ENCODE data around the gene OR1E1.
"Not testable (repeated sequence)": the region's sequence is repeated elsewhere in the genome, so short reads cannot be mapped to it uniquely, and the experiment has no call there.

OR1E1 gene, protein sequence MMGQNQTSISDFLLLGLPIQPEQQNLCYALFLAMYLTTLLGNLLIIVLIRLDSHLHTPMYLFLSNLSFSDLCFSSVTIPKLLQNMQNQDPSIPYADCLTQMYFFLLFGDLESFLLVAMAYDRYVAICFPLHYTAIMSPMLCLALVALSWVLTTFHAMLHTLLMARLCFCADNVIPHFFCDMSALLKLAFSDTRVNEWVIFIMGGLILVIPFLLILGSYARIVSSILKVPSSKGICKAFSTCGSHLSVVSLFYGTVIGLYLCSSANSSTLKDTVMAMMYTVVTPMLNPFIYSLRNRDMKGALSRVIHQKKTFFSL

DNA sequence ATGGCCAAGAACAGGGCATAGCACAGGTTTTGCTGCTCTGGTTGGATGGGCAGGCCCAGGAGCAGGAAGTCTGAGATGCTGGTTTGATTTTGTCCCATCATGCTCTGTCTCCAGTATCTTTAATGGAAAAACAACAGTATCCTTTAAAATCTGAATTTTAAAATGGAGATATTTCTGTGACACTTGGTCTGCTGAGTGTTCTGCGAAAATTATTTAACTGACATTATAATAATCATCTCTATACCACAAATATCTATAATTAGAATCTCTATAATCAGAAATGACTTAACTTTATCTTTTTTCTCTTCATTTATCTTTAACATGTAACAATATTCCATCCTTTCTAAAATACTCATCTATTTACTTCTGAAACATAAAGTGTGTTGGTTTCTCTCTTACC, at the start of gene OR1E1:
OR1E1 (minus strand) TSS at position 101 of the 400 bp plus-strand sequence; CDS start at position 101, 0 bp downstream.
- no peak for DNase-seq (ENCODE audit: low read depth in 2 of 2)

DNA sequence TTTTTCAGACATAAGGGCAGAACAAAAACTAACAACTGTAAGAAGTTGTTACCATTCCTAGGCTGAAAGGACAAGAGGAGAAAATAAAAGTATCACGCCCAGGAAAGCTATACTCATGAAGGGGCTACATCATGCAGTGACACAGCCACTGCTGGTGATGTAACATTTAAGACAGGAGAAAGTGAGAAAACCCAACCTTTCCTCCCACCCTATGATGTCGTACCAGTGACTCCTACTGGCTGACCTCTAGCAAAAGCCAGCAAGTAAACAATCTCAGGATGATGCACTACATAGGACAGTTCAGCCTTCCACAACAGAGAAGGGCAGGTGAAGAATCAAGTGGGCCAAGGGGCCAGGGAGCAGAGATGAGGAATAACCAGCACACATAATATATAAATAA, 49.4 kb upstream of the OR1E1 start:
- DNase-seq (ENCODE audit: low read depth in 2 of 2), result no peak

DNA sequence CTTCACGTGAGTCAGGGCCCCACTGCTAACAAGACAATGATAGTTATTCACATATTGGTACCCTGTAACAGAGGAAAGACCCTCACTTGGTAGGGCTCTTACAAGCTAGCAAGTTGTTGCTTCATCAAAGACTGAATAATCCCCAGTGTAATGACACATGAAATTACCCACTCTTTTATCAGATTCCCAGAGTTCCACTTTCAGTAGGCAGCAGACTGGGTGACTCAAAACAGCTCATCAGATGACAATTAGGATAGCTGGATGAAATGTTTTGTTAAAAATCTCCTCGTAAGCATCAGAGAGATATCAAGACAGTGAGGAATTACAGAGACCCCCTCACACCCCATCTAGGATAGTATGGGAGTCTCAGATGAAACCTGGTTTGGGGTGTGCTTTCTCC, 42.2 kb upstream of the OR1E1 start:
- DNase-seq (ENCODE audit: low read depth in 2 of 2), result no peak

DNA sequence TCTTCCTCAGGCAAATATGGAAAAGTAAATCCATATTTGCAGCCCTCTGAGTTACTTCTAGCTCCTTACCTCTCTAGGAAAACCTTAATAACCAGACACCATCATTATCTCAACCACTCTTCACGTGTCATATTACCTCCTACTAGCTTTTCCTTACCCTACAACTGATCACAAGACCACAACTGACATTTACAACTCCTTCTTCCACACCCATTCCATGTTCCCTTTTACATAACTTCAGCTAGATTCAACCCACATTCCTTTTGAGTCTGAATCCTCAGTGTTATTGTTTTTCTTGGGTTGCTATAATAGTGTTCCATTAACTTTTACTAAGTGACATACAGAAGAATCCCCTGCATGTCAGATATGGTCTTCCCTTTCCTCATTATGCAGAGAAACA, 40.2 kb upstream of the OR1E1 start:
- DNase-seq (ENCODE audit: low read depth in 2 of 2), result no peak

GRCh38 chr17:3433741-3434140, 35.5 kb upstream of the OR1E1 start, which contains the start of gene OR1E2:
Gene OR1E2 (minus strand): TSS chr17:3433841. CDS start chr17:3433841, 0 bp downstream.
- no peak for DNase-seq (ENCODE audit: low read depth in 2 of 2)

GRCh38 chr17:3433215-3433614, 35.0 kb upstream of the OR1E1 start:
- not testable (repeated sequence) for DNase-seq (ENCODE audit: low read depth in 2 of 2)

- DNase-seq (ENCODE audit: low read depth in 2 of 2), result no peak
Measured at GRCh38 chr17:3418222-3418621, 20.0 kb upstream of the OR1E1 start.

- no peak for DNase-seq (ENCODE audit: low read depth in 2 of 2)
Measured at GRCh38 chr17:3415610-3416009, 17.4 kb upstream of the OR1E1 start.

DNA sequence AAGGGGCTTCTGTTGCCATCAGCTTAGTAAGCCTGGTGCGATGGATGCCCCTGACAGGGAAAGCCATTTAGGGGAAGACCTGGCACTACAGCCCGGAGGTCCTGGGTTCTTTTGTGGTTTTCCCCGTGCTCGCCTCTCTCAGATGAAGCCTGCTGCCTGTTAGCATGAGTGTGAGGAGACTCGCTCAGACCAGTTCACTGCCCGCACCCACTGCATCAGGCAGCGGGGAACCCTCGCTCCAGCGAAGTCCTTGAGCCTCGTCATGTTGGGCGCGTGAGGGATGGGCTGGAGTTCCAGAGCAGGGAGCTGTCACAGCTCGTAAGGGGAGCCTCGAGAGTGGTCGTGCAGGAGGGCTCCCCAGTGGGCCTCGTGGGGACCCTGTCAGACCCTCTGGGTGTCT, 14.0 kb upstream of the OR1E1 start:
- DNase-seq (ENCODE audit: low read depth in 2 of 2), result not testable (repeated sequence)

- DNase-seq (ENCODE audit: low read depth in 2 of 2), result no peak
Measured at GRCh38 chr17:3411070-3411469, 12.9 kb upstream of the OR1E1 start, which contains the start of gene OR3A3. Gene OR3A3 (plus strand): TSS chr17:3411370.

GRCh38 chr17:3403856-3404255, 5.6 kb upstream of the OR1E1 start:
- DNase-seq (ENCODE audit: low read depth in 2 of 2), result not testable (repeated sequence)

DNA sequence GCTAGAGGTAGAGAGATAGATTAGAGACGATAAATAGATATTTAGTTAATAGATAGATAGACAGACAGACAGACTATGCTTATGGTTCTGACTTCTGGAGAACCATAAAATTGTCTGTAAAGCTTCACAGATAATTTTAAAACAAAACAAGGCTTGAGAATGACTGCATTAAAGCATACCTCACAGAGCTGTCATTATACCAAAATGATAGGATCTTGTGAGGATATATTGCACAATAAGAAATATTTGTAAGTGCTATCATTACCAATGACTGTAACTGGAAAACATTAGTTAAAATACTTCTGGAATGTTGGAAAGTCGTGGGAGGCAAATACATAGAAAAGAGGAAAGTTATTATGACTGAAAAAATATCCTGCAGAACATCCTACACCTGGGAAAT, 3.6 kb upstream of the OR1E1 start:
- no peak for DNase-seq (ENCODE audit: low read depth in 2 of 2)

GRCh38 chr17:3400055-3400454, 1.8 kb upstream of the OR1E1 start:
- DNase-seq (ENCODE audit: low read depth in 2 of 2), result no peak

- not testable (repeated sequence) for DNase-seq (ENCODE audit: low read depth in 2 of 2)
Measured at GRCh38 chr17:3397801-3398200, 409 bp downstream of the OR1E1 start.

DNA sequence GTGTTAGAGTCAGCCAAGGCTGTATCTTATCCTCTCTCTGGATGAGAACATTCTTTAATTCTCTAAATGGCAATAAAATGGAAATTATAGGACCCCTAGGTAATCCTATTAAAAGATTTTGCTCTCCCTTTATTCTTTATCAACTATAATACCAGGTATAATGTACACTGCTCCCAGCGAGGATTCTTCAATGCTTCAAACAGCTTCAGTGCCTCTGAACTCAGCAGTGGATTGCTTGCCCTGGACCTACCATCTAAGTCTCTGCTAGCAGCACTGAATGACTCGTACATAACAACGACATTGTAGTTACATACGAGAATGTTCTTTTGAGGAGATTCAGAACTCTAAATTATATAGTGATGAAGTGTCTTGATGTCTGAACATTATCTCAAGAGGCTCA, 8.4 kb downstream of the OR1E1 start:
- no peak for DNase-seq (ENCODE audit: low read depth in 2 of 2)

- no peak for DNase-seq (ENCODE audit: low read depth in 2 of 2)
Measured at GRCh38 chr17:3385869-3386816, 12.1 kb downstream of the OR1E1 start, which contains the start of gene OR3A2. Gene OR3A2 (minus strand): TSS chr17:3386308.

- no peak for DNase-seq (ENCODE audit: low read depth in 2 of 2)
Measured at GRCh38 chr17:3381957-3382356, 16.3 kb downstream of the OR1E1 start.

- no peak for DNase-seq (ENCODE audit: low read depth in 2 of 2)
Measured at GRCh38 chr17:3378321-3378720, 19.9 kb downstream of the OR1E1 start.

DNA sequence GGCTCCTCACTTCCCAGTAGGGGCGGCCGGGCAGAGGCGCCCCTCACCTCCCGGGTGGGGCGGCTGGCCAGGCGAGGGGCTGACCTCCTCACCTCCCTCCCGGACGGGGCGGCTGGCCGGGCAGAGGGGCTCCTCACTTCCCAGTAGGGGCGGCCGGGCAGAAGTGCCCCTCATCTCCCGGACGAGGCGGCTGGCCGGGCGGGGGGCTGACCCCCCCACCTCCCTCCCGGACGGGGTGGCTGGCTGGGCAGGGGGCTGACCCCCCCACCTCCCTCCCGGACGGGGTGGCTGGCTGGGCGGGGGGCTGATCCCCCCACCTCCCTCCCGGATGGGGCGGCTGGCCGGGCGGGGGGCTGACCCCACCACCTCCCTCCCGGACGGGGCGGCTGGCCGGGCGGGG, 27.0 kb downstream of the OR1E1 start:
- DNase-seq (ENCODE audit: low read depth in 2 of 2), result not testable (repeated sequence)

Measured in fibroblast of skin of left quadriceps (primary cell).